HG03064 (cell line): ENCODE measurements around the gene VIPR2.
"Not testable (repeated sequence)": the region's sequence is repeated elsewhere in the genome, so short reads cannot be mapped to it uniquely, and the experiment has no call there.

ENCODE experiments used
- ATAC-seq: cut with Tn5 transposase; IDR thresholded peaks from one replicate; pipeline ENCODE4 v1.9.1; 2021; ENCODE audit warnings: low read depth; ENCODE audit not compliant: unreplicated experiment

The VIPR2 gene

DNA sequence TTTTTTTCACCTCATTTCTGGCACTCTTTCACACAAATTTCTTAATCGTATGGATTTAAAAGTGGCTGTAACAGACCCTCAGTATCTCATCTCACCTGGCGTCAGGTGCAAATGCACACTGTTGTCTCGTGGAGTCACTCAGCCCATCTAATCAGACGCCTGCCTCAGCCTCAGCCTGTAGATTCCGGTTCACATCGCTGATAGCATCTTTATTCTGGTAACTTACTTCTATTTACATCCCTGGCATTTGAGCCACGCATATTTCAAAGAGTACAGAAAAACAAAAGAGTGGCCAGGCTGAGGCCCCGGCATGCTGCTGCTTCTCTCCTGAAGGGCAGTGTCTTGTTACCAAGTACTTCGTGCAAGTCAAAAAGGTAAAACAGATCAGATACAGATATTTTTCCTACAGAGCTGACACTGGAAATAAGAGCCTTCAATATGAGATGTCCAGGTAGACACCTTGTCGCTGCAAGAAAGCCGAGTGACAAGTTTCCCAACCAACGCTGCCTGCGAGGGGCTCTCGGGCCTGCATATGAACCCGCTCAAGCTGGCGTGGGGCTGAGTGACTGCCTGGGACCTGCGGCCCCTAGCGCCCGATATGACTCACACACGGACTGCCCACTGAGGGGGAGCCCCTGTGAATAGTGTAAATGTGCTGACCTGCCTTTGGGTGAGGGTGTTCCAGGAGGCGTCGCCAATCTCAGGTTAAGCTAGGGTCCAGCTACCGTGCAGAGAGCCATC is 4.3 kb downstream of the VIPR2 start:
- no peak for ATAC-seq

GRCh38 chr7:159139639-159140038 is 5.0 kb downstream of the VIPR2 start:
- ATAC-seq, result no peak

GRCh38 chr7:159139202-159139601 is 5.5 kb downstream of the VIPR2 start:
- no peak for ATAC-seq

GRCh38 chr7:159138508-159138907 is 6.2 kb downstream of the VIPR2 start:
- no peak for ATAC-seq

GRCh38 chr7:159137906-159138305 is 6.8 kb downstream of the VIPR2 start:
- ATAC-seq, result no peak

- no peak for ATAC-seq
Observed at GRCh38 chr7:159136846-159137245, 7.8 kb downstream of the VIPR2 start.

- no peak for ATAC-seq
Observed at GRCh38 chr7:159136442-159136841, 8.2 kb downstream of the VIPR2 start.

GRCh38 chr7:159136013-159136412 is 8.7 kb downstream of the VIPR2 start:
- no peak for ATAC-seq

GRCh38 chr7:159132670-159133443 is 11.8 kb downstream of the VIPR2 start:
- ATAC-seq, result not testable (repeated sequence)

DNA sequence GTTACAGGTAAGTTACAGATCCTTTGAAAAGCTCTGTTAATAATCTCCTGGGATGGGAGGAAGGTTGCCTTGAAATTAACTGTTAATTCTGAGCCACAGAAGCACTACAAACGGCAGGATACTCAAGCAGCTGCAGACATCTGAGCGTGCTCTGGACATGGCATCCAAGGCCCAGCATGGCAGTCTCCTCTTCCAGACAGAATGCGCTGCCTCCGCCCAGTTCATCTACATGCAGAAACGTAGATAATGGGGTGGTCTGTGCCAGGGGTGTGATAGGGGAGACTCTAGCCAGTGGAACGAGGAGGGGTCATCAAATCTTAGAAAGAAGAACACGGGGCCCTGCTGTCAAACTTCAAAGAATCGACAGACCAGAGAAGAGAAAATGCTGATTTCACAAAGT is 13.8 kb downstream of the VIPR2 start:
- ATAC-seq, result no peak

DNA sequence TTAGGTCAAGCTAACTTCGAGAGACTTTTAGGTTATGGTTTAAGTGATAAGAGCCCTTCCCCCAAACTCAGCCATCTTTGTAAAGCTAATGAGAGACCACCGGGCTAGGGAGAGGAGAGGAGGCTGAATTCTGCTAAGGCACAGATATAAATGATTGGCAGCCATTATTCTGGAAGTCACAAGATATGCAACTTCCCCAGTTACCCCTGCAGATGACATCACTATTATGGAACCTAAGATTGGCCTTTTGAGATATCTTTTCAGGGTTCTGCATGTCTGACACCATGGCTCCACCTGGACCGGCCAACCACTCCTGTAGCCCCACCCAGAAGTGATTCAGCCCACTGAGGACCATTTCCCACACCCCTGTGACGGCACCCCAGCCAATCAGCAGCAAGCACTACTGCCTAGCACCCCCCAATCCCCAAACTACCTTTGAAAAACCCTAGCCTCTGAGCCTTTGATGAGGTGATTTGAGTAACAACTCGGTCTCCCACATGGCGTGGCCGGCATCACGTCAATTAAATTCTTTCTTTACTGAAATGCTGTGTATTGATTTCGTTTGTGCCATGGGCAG is 14.4 kb downstream of the VIPR2 start:
- no peak for ATAC-seq

- no peak for ATAC-seq
Observed at GRCh38 chr7:159128767-159129166, 15.9 kb downstream of the VIPR2 start.

GRCh38 chr7:159127691-159128642 is 16.7 kb downstream of the VIPR2 start:
- ATAC-seq, result no peak

- ATAC-seq, result no peak
Observed at GRCh38 chr7:159126311-159127260, 18.1 kb downstream of the VIPR2 start.

- ATAC-seq, result no peak
Observed at GRCh38 chr7:159125955-159126270, 18.8 kb downstream of the VIPR2 start.

GRCh38 chr7:159125104-159125954 is 19.3 kb downstream of the VIPR2 start:
- no peak for ATAC-seq

- ATAC-seq, result not testable (repeated sequence)
Observed at GRCh38 chr7:159123793-159124192, 20.9 kb downstream of the VIPR2 start.

DNA sequence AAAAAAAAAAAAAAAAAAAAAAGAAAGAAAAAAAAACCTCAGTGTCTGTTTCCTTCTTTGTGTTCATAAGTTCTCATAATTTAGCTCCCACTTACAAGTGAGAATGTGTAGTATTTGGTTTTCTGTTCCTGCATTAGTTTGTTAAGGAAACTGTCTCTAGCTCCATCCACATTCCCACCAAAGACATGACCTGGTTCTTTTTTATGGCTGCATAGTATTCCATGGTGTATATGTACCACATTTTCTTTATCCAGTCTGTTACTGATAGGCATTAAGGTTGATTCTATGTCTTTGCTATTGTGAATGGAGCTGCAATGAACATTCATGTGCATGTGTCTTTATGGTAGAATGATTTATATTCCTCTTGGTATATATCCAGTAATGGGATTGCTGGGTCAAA is 21.4 kb downstream of the VIPR2 start:
- ATAC-seq, result not testable (repeated sequence)

- no peak for ATAC-seq
Observed at GRCh38 chr7:159122276-159122675, 22.4 kb downstream of the VIPR2 start.
